GOT3 (cell line): ENCODE results near the gene SHOX.
"Not testable (repeated sequence)": the region's sequence is repeated elsewhere in the genome, so short reads cannot be mapped to it uniquely, and the experiment has no call there.

ENCODE experiments used
- DNase-seq: peaks from one replicate; lab custom pipeline; 2025; ENCODE audit warnings: mixed read lengths; lab: John Stamatoyannopoulos, UW

SHOX gene

GRCh38 chrX:621705-622503 is 8.7 kb upstream of the SHOX start:
- DNase-seq = no peak

DNA sequence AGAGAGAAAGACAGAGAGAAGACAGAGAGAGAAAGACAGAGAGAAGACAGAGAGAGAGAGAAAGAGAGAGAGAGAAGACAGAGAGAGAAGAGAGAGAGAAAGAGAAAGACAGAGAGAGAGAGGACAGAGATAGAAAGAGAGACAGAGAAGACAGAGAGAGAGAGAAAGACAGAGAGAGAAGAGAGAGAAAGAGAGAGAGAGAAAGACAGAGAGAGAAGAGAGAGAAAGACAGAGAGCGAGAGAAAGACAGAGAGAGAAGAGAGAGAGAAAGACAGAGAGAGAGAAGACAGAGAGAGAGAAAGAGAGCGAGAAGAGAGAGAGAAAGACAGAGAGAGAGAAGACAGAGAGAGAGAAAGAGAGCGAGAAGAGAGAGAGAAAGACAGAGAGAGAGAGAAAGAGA is 7.8 kb upstream of the SHOX start:
- DNase-seq = not testable (repeated sequence)

- no peak for DNase-seq
Measured at GRCh38 chrX:623268-623598, 7.4 kb upstream of the SHOX start.

DNA sequence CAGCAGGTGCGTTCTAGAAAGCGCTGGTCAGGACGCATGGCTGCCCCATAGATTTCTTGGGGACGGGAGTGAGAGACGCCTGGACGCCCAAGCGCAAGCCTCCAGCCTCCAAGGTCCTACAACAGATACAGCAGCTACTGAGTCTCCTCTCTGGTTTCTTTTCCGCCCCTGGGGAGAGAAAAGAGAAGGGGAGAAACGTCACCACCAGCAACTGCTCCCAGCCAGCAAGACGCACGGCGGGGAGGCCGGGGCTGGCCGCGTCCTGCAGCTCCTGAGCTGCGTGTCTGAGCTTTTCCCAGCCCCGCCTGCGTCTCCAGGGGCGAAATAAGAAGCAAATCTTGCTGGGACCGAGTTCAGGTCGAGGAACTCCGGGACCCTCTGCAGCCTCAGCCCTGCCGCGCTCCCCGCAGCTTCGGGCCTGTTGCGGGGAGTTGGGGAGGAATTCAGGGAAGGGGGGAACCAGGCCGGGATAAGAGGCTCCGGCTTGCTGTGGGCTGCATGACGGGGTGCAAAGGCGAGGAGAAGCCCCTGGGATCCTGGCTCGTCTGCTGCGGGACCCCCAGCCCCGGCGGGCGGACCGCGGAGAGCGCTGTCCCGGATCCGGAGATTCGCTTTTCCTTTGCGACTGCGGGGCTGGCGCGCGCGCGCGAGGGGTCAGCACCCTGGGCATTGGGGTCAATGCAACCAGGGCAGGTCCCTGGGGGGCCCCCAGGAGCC is 6.8 kb upstream of the SHOX start:
- no peak for DNase-seq

- no peak for DNase-seq
Measured at GRCh38 chrX:625137-625691, 5.4 kb upstream of the SHOX start.

DNA sequence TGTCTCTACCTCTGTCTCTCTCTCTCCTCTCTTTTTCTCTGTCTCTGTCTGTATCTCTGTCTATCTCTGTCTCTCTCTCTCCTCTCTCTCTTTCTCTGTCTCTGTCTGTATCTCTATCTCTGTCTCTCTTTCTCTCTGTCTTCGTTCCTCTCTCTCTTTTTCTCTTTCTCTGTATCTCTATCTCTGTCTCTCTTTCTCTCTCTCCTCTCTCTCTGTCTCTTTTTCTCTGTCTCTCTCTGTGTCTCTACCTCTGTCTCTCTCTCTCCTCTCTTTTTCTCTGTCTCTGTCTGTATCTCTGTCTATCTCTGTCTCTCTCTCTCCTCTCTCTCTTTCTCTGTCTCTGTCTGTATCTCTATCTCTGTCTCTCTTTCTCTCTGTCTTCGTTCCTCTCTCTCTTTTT is 4.5 kb upstream of the SHOX start:
- not testable (repeated sequence) for DNase-seq

GRCh38 chrX:626745-627509 is 3.7 kb upstream of the SHOX start:
- DNase-seq = no peak

DNA sequence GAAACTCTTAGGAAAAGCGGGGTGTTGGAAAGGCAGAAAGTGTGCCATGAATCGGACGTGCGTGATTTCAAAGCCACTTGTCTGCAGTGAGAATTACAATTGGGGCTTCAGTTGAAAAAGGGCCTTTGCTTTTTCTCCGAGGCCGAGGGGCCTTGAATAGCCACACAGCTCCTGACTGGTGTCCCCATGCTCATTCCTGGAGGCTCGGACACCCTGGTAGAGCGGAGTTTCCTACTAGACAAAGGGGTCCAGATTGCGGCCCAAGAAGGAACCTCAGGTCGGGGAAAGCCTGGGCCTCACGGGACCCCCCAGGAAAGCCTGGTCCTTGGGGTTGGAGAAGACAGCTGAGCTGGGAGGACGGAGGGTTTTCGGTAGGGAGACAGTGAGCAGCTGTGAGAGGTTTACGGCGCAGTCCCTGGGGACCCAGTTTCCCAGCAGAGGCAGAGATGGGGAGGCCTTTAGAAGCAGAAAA is 3.0 kb upstream of the SHOX start:
- DNase-seq = no peak

- DNase-seq = no peak
Measured at GRCh38 chrX:627995-628394, 2.6 kb upstream of the SHOX start.

GRCh38 chrX:629230-630006 is 1.2 kb upstream of the SHOX start:
- DNase-seq = no peak

DNA sequence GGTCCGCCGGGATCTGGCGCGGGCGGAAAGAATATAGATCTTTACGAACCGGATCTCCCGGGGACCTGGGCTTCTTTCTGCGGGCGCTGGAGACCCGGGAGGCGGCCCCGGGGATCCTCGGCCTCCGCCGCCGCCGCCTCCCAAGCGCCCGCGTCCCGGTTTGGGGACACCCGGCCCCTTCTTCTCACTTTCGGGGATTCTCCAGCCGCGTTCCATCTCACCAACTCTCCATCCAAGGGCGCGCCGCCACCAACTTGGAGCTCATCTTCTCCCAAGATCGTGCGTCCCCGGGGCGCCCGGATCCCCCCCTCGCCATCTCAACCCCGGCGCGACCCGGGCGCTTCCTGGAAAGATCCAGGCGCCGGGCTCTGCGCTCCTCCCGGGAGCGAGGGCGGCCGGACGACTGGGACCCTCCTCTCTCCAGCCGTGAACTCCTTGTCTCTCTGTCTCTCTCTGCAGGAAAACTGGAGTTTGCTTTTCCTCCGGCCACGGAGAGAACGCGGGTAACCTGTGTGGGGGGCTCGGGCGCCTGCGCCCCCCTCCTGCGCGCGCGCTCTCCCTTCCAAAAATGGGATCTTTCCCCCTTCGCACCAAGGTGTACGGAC is 482 bp upstream of the SHOX start:
- DNase-seq = no peak

DNA sequence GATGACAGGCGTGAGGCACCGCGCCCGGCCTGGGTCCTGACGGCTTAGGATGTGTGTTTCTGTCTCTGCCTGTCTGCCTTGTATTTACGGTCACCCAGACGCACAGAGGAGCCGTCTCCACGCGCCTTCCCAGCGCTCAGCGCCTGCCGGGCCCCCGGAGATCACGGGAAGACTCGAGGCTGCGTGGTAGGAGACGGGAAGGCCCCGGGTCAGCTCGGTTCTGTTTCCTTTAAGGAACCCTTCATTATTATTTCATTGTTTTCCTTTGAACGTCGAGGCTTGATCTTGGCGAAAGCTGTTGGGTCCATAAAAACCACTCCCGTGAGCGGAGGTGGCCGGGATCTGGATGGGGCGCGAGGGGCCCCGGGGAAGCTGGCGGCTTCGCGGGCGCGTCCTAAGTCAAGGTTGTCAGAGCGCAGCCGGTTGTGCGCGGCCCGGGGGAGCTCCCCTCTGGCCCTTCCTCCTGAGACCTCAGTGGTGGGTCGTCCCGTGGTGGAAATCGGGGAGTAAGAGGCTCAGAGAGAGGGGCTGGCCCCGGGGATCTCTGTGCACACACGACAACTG is 1.3 kb downstream of the SHOX start:
- no peak for DNase-seq

GRCh38 chrX:632366-633042 is 1.9 kb downstream of the SHOX start:
- DNase-seq = no peak

- DNase-seq = no peak
Measured at GRCh38 chrX:633043-633984, 2.7 kb downstream of the SHOX start.

GRCh38 chrX:633985-634958 is 3.7 kb downstream of the SHOX start:
- no peak for DNase-seq

DNA sequence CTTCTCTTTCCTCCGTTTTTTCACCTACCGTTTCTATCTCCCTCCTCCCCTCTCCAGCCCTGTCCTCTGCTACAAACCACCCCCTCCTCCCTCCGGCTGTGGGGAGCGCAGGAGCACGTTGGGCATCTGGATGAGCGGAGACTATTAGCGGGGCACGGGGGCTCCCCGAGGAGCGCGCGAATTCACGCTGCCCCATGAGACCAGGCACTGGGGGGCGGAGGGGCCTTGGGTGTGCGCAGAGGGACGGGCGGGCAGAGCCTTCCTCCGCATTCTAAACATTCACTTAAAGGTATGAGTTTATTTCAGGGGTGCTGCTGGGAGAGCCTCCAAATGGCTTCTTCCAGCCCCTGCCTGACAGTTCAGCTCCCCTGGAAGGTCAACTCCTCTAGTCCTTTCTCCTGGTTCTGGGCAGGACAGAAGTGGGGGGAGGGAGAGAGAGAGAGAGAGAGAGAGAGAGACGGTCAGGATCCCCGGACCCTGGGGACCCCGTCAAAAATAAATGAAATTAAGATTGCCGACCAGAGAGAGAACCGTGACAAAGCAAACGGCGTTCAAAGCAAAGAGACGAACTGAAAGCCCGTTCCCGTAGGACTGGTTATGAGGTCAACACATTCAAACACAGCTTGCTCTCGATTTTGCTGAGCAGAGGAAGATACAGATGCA is 5.0 kb downstream of the SHOX start:
- DNase-seq = no peak

GRCh38 chrX:636981-637659 is 6.5 kb downstream of the SHOX start:
- no peak for DNase-seq
